HG02943 (cell line): ENCODE data around the gene PRAMEF12.
"Not testable (repeated sequence)": the region's sequence is repeated elsewhere in the genome, so short reads cannot be mapped to it uniquely, and the experiment has no call there.

Experiments
- ATAC-seq: cut with Tn5 transposase; IDR thresholded peaks from one replicate; pipeline ENCODE4 v1.9.1; 2021; ENCODE audit warnings: mild to moderate bottlenecking, low read depth, moderate library complexity; ENCODE audit not compliant: unreplicated experiment

Gene PRAMEF12

DNA sequence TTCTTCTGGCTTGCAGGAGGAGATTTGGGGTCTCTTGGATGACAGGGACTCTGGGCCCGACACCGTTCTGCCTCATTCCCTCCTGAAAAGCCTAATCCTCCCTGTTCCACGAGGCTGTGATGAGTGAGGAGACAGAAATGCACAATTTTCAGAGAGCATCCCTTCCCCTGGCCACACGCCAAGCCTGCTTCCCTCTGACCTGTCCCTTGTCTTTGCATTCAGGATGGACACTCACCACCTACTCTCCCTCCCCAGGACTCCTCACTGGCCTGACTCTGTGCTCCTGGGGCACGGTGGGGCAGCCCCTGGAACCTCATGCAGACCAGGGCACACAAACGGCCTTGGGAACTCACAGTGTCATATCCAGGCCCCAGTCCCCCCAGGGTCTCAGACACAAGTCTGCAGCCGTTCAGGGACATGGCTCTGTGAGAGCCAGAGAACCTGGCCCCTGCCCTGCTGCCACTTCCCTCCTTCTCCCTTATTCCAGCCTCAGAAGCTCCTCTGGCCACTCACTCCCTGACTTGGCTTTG lies 3.5 kb upstream of the PRAMEF12 start:
- no peak for ATAC-seq

DNA sequence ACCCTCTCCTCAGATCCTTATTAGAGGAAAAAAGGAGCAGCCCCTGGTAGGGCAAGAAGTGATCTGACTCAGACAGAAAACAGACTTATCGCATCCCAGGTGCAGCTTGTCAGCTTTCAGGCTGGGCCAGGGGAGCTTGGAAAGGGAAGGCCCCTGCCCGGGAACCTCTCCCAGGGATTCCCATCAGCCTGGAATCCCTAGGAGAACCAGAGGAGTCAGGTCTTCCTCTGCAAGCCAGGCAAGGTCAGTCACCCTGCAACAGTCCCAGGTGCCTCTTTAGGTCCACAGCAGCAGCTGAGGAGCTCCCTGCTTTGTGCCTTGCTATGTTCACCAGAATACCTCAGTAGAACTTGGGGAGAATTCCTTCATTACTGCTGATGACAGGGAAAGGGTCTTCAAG lies 2.9 kb upstream of the PRAMEF12 start:
- no peak for ATAC-seq

DNA sequence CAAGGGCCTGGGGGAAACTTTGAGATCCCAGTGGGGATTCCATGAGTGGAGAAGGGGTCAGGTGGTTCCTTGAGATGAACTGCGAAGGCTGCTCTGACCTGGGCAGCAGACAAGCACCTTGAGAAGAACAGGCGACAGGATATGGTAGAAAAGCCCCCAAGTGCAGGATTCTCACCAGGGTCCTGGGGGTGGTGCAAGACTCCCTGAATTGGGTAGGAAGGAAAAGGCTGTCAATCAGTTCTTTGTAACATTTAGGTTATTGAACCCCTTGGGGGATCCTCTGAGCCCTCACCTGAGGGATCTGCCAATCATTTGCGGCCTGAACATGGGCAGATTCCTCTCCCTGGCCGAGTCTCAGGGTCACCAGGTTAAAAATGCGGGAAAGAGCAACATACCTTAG lies 2.4 kb upstream of the PRAMEF12 start:
- no peak for ATAC-seq

DNA sequence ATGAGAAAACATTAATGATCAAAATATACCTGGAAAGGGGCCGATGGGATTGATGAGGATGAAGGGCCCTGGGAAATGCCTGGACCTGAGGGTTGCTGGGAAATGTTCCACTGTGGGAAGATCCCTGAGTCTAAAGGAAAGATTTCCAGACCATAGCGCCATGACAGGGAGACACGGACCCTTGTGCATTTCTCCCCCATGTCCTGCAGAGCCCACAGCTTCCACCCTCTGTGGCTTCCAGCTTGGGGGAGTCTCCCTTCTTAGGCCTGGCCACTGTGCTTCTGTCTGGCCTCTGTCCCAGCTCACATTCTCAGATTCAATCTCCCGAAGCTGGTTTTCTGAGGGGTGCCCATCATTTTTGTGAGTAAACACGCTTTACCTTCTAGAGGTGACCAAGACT lies 1.0 kb upstream of the PRAMEF12 start:
- no peak for ATAC-seq

DNA sequence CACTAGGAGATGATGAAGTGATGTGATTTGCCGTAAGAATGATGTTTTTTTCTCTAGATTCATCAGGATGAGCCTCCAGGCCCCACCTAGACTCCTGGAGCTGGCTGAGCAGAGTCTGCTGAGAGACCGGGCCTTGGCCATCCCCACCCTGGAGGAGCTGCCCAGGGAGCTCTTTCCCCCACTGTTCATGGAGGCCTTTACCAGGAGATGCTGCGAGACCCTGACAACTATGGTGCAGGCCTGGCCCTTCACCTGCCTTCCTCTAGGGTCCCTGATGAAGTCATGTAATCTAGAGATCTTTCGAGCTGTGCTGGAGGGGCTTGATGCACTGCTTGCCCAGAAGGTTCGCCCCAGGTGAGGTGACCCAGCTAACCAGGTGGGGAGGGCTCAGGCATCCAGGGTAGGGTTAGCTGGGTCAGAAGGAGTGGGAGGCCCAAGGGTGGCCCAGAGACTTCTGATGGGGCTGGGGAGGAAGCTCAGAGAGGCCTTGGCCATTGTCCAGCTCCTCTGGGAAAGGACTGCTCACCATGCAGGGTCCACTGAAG lies 1.3 kb downstream of the PRAMEF12 start:
- ATAC-seq: no peak

DNA sequence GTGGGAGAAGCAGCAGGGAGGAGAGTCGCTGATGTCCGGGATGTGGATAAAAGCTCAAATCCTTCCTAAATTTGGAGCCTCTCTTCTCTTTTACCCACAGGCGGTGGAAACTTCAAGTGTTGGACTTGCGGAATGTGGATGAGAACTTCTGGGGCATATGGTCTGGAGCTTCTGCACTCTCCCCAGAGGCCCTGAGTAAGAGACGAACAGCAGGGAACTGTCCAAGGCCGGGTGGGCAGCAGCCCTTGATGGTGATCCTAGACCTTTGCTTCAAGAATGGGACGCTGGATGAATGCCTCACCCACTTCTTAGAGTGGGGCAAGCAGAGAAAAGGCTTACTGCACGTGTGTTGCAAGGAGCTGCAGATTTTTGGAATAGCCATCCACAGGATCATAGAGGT lies 1.9 kb downstream of the PRAMEF12 start:
- no peak for ATAC-seq

DNA sequence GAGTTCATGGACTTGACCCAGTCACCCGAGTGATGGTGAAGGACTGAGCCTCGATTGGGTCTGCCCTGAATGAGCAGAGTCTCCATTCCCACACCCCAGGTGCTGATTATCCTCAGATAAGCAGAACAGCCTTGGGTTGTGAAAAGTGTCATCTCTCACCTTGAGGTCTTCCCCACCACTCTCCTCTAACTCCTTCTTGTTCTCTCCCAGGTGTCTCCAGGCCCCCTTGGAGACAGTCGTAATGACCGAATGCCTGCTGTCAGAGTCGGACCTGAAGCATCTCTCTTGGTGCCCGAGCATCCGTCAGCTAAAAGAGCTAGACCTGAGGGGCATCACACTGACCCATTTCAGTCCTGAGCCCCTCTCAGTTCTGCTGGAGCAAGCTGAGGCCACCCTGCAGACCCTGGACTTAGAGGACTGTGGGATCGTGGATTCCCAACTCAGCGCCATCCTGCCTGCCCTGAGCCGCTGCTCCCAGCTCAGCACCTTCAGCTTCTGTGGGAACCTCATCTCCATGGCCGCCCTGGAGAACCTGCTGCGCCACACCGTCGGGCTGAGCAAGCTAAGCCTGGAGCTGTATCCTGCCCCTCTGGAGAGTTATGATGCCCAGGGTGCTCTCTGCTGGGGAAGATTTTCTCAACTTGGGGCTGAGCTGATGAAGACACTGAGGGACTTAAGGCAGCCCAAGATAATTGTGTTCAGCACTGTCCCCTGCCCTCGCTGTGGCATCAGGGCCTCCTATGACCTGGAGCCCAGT lies 3.4 kb downstream of the PRAMEF12 start:
- ATAC-seq: no peak

DNA sequence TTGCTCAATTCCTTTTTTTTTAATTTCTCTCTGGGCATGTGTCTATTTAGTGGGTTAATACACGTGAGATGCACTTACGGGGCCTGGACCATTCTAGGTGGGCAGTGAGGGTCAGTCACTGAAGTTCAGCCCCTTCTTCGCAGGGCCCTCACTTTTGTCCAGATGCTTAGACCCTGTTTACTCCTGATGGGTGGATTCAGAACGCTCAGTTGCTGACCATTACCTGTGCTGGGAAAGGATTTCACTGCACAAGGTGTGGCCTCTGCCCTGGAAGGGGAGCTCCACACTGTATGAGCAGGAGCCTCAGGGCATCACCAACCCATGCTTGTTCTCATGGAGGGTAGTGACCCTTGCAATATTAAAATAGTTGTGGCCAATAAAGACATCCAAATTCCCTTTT lies 4.5 kb downstream of the PRAMEF12 start:
- no peak for ATAC-seq

DNA sequence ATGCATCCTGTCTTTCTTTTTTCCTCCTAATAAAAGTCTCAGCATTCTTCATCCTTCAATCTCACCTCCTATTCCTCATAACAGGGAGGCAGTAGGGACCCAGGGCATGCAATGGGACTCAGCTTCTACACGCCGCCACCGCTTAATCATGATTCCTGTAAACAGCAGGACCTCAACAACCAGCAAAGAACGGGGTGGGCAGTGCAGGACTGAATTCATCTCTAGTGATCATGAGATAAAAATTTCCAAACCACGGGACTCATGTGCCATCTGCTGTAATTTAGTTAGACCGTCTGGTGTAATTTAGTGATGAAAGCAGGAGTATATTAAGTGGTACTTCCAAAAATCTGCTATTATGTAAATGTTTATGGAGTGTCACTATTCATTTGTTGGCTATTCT lies 5.4 kb downstream of the PRAMEF12 start:
- no peak for ATAC-seq

DNA sequence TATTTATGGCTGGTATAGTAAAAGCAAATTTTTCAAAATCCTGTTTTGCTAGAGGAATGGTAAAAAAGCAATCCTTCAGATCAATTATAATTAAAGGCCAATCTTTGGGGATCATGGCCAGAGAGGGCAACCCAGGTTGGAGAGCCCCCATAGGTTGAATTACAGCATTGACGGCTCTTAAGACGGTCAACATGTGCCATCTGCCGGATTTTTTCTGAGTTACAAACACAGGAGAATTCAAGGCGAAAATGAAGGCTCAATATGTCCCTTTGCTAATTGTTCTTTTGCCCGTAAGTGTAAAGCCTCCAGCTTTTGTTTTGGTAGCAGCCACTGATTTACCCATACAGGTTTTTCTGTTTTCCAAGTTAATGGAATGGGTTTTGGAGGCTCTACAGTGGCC lies 8.0 kb downstream of the PRAMEF12 start:
- not testable (repeated sequence) for ATAC-seq

DNA sequence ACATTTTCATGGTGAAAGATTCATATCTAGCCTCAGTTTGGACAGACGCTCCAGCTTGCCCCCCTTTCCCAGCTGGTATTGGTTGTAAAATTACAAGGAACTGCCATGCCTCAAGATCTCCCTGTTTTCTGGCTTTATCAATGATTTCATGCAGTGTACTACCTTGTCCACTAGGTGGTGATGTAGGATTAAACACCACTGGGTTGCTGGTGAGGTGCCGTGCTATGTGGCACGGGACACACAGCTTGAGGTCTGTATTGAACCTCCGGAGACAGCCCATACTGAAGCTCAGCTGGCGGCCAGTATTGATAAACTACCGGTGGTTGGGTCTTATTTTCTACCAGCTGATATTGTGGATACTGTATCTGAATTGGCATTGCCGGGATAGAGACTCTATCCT lies 10.2 kb downstream of the PRAMEF12 start:
- ATAC-seq: not testable (repeated sequence)

DNA sequence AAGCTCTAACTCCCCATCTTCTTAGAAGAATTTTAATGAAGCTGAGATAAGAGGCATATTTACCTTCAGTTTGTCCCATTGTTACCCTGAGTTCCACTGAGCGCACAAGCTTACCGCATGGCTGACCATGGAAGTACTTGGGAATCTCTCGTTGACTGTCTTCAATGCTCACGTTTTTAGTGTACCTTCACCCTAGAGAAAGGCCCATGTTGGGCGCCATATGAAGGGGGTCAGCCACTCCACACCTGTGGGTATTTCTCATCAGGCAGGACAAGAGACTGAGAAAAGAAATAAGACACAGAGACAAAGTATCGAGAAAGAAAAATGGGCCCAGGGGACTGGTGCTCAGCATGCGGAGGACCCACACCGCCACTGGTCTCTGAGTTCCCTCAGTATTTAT lies 11.2 kb downstream of the PRAMEF12 start:
- not testable (repeated sequence) for ATAC-seq

DNA sequence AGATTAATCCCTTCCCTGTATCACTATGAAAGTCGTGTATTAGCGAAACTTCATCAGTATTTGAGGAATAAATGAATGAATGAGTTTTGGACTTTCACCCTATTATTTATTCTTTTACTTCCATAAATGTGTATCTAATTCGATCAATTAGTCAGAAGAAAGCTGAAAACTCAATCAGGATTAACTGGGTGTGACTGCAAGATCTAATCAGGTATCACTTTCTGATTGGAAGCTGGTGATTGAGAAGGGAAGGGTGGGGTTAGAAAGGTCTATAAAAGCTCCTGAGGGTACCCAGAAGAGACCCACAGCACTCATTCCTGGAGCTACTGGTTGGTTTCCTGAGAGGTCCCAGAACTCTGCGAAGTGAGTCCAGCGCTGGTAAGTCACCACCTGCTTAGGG lies 17.6 kb downstream of the PRAMEF12 start, which contains the start of gene PRAMEF1:
PRAMEF1 (plus strand) TSS at position 301 of the 400 bp plus-strand sequence. CDS start 1,831 bp downstream, outside the sequence.
- ATAC-seq: not testable (repeated sequence)

DNA sequence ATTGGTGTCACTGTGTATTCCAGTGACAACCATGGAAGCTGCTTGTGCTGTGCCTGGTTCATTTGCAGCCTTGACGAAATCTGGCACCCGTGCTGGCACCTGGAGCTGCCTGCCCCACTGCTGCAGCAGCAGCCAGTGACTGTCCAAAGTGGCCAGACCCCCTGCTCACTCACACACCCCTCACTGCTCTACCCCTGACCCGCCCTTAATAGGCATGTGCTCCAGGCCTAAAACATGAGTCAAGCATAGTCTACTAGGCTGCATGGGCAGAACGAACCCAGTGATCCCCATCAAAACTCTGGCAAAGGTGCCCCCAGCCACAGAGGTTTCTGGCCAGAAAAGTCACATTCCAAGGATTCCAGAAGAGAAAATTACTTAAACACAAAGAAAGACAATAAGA lies 25.4 kb downstream of the PRAMEF12 start:
- ATAC-seq: no peak

DNA sequence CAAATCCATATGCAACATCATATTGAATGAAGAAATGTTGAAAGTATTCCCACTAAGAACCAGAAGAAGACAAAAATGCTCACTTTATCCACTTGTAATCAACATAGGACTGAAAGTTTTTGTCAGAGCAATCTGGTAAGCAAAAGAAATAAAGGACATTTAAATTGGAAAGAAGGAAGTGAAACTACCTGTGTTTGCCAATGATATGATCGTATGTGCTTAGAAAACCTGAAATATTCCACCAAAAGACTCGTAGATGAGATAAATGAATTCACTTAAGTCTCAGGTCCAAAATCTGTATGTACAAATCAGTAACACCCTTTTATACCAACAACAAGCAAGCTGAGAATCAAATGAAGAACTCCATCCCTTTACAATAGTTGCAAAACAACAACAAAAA lies 26.2 kb downstream of the PRAMEF12 start:
- no peak for ATAC-seq

DNA sequence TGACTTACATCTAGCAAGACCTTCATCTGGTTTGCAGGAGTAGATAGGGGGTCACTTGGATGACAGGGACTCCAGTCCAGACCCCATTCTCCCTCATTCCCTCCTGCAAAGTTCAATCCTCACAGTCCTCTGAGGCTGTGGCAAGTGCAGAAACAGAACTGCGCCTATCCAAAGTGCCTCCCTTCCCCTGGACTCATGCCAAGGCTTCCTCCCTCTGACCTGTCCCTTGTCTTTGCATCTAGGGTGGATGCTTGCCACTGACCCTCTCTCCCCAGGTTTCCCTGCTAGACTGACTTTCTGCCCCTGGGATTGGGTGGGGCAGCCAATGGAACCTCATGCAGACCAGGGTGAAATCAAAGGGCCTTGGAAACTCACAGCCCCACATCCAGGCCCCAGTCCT lies 36.4 kb downstream of the PRAMEF12 start:
- ATAC-seq: no peak

DNA sequence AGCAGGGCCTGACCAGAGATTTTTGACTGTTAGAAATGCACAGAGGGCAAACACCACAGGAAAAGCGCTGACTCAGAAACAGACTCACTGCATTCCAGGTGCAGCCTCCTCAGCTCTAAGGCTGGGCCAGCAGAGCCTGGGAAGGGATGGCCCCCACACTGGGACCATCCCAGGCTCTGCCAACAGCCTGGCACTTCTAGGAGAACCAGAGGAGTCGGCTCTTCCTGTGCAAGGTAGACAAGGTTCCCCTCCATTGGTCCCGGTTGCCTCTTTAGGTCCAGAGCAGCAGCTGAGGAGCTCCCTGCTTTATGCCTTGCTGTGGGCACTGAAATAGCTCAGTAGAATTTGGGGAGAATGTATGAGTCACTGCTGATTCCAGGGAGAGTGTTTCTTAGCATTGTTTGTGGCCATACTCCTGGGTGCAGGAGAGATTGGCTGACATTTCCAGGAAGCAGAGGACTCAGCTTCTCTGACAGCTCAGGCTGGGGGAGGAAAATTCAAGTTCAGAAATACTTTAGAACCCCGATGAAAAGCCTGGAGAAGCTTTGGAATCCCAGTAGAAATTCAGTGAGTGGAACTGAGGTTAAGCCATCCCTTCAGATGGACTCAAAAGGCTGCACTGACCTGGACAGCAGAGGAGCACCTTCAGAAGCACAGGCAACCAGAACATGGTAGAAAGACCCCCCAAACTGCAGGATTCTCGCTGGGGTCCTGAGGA lies 37.3 kb downstream of the PRAMEF12 start:
- no peak for ATAC-seq

DNA sequence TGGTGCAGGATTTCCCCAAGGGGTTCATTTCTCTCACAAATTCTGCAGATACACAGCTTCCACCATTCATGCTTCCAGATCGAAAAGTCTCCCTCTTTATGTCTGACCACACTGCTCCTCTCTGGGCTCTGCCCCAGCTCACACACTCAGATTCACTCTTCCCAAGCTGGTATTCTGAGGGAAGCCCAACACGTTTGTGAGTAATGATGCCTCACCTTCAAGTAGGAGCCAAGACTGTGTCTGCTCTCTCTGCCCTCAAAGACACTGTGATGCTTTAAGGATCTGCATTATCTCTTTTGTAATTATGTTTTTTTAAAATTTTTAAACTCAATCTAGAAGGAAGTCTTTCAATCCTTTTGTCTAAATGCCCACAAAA lies 37.9 kb downstream of the PRAMEF12 start:
- no peak for ATAC-seq

DNA sequence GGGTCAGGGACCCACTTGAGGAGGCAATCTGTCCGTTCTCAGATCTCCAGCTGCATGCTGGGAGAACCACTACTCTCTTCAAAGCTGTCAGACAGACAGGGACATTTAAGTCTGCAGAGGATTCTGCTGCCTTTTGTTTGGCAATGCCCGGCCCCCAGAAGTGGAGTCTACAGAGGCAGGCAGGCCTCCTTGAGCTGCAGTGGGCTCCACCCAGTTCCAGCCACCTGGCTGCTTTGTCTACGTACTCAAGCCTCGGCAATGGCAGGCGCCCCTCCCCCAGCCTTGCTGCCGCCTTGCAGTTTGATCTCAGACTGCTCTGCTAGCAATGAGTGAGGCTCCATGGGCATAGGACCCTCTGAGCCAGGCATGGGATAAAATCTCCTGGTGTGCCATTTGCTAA lies 45.5 kb downstream of the PRAMEF12 start:
- not testable (repeated sequence) for ATAC-seq
